Activated T-helper 2 cell treated with anti-CD3 and anti-CD28 coated beads, Interferon-gamma antibody, Interleukin-2, Interleukin-4, amounts not matched to agents 10 μg/mL and 5 μg/mL and 100 μg/mL, durations not matched to agents 14 hours and 24 hours and 36 hours (primary cell): ENCODE measurements around the gene NTRK1. TPM values are rescaled to one million over a fixed set of nuclear protein-coding genes. Genes with fewer than 3 reads are reported as not detected.

Experiments used
- DNase-seq: peaks from one replicate; pipeline ENCODE4 v3.0.0; 2021; ENCODE audit warnings: low spot score
- H3K27ac Mint-ChIP-seq: one replicate; pipeline ENCODE4 v1.8.0; 2021; ENCODE audit warnings: mixed read lengths
- H3K27me3 Mint-ChIP-seq: one replicate; pipeline ENCODE4 v1.8.0; 2021; ENCODE audit warnings: low read depth, mixed read lengths
- H3K36me3 Mint-ChIP-seq: one replicate; pipeline ENCODE4 v1.8.0; 2021; ENCODE audit warnings: low read depth, mixed read lengths
- H3K4me1 Mint-ChIP-seq: one replicate; pipeline ENCODE4 v1.8.0; 2021; ENCODE audit warnings: low read depth, mixed read lengths
- H3K4me3 Mint-ChIP-seq: one replicate; pipeline ENCODE4 v1.8.0; 2021; ENCODE audit warnings: low read depth, mild to moderate bottlenecking, moderate library complexity, mixed read lengths
- H3K9me3 Mint-ChIP-seq: one replicate; pipeline ENCODE4 v1.8.0; 2021; ENCODE audit warnings: mixed read lengths
- intact Hi-C: fragments of 100-400 bp; cut with micrococcal nuclease; formaldehyde crosslinking; loops from one replicate; pipeline ENCODE4 v1.15.1; 2023
- total RNA-seq: library from RNA; stranded (reverse); gene quantifications from 2 replicates; pipeline ENCODE4 v1.2.3, GENCODE V29; 2022

Gene NTRK1
- total RNA-seq, 1 donor from 2014 or later: 252 TPM

- H3K27ac Mint-ChIP-seq: no peak overlapping the region
- intact Hi-C loops: no loop called here
- no peak for DNase-seq
- no peak overlapping the region for H3K4me3 Mint-ChIP-seq
- H3K9me3 Mint-ChIP-seq: no peaks in the 10 kb centered on the region
- peaks cover 64% of the 10 kb centered on the region for H3K36me3 Mint-ChIP-seq
- peaks cover 1% of the 10 kb centered on the region for H3K27me3 Mint-ChIP-seq
- H3K4me1 Mint-ChIP-seq: no peaks in the 10 kb centered on the region
Measured at GRCh38 chr1:156880473-156880872, 19.8 kb downstream of the NTRK1 start.

- intact Hi-C loops: no loop called here
- Mint-ChIP-seq H3K9me3 (no peaks in the 10 kb centered on the region), H3K36me3 (peaks cover 62% of the 10 kb centered on the region), H3K4me1 (no peaks in the 10 kb centered on the region), H3K4me3 (no peak overlapping the region), H3K27ac (no peak overlapping the region), H3K27me3 (peaks cover 1% of the 10 kb centered on the region)
- DNase-seq: no peak
Measured at GRCh38 chr1:156881101-156881500, 20.4 kb downstream of the NTRK1 start.

GRCh38 chr1:156881663-156882062, 21.0 kb downstream of the NTRK1 start:
- H3K9me3 Mint-ChIP-seq: no peaks in the 10 kb centered on the region

GRCh38 chr1:156882543-156882942, 21.9 kb downstream of the NTRK1 start:
- intact Hi-C loops: no loop called here
- Mint-ChIP-seq H3K4me1 (no peaks in the 10 kb centered on the region), H3K27ac (no peak overlapping the region), H3K36me3 (peaks cover 53% of the 10 kb centered on the region), H3K4me3 (no peak overlapping the region), H3K9me3 (no peaks in the 10 kb centered on the region), H3K27me3 (peaks cover 1% of the 10 kb centered on the region)
- no peak for DNase-seq

More at GRCh38 chr1:156881663-156882062, 21.0 kb downstream of the NTRK1 start:
- Mint-ChIP-seq H3K27me3 (peaks cover 1% of the 10 kb centered on the region), H3K27ac (no peak overlapping the region), H3K4me3 (no peak overlapping the region), H3K4me1 (no peaks in the 10 kb centered on the region), H3K36me3 (peaks cover 58% of the 10 kb centered on the region)
- intact Hi-C loops: no loop called here
- no peak for DNase-seq

- Mint-ChIP-seq H3K36me3 (peaks cover 45% of the 10 kb centered on the region), H3K27ac (no peak overlapping the region), H3K4me3 (no peak overlapping the region), H3K27me3 (peaks cover 1% of the 10 kb centered on the region), H3K4me1 (no peaks in the 10 kb centered on the region), H3K9me3 (no peaks in the 10 kb centered on the region)
- intact Hi-C loops: no loop called here
- no peak for DNase-seq
Measured at GRCh38 chr1:156883919-156884318, 23.3 kb downstream of the NTRK1 start.

GRCh38 chr1:156884560-156885184, 24.0 kb downstream of the NTRK1 start:
- no peak for DNase-seq
- H3K4me1 Mint-ChIP-seq: no peaks in the 10 kb centered on the region
- H3K9me3 Mint-ChIP-seq: no peaks in the 10 kb centered on the region
- H3K4me3 Mint-ChIP-seq: no peak overlapping the region
- peak overlapping the region; percentile 10 for H3K27ac Mint-ChIP-seq
- H3K27me3 Mint-ChIP-seq: peaks cover 1% of the 10 kb centered on the region
- peaks cover 40% of the 10 kb centered on the region for H3K36me3 Mint-ChIP-seq
- intact Hi-C loops: no loop called here

GRCh38 chr1:156885314-156885713, 24.6 kb downstream of the NTRK1 start:
- DNase-seq: no peak
- intact Hi-C loops: no loop called here
- H3K9me3 Mint-ChIP-seq: no peaks in the 10 kb centered on the region
- no peak overlapping the region for H3K27ac Mint-ChIP-seq
- H3K4me1 Mint-ChIP-seq: peaks cover 1% of the 10 kb centered on the region
- H3K4me3 Mint-ChIP-seq: no peak overlapping the region
- H3K27me3 Mint-ChIP-seq: peaks cover 1% of the 10 kb centered on the region
- peaks cover 35% of the 10 kb centered on the region for H3K36me3 Mint-ChIP-seq

GRCh38 chr1:156885880-156886355, 25.3 kb downstream of the NTRK1 start:
- intact Hi-C loops: no loop called here
- peaks cover 3% of the 10 kb centered on the region for H3K27me3 Mint-ChIP-seq
- peaks cover 3% of the 10 kb centered on the region for H3K4me1 Mint-ChIP-seq
- H3K36me3 Mint-ChIP-seq: peaks cover 29% of the 10 kb centered on the region
- no peak overlapping the region for H3K27ac Mint-ChIP-seq
- DNase-seq: no peak
- no peaks in the 10 kb centered on the region for H3K9me3 Mint-ChIP-seq
- no peak overlapping the region for H3K4me3 Mint-ChIP-seq

GRCh38 chr1:156886583-156887281, 26.1 kb downstream of the NTRK1 start:
- DNase-seq: no peak
- Mint-ChIP-seq H3K27me3 (peaks cover 11% of the 10 kb centered on the region), H3K36me3 (peaks cover 26% of the 10 kb centered on the region), H3K4me3 (no peak overlapping the region), H3K9me3 (no peaks in the 10 kb centered on the region), H3K4me1 (peaks cover 4% of the 10 kb centered on the region), H3K27ac (no peak overlapping the region)
- intact Hi-C loops: no loop called here

- no peak for DNase-seq
- intact Hi-C loops: no loop called here
- H3K36me3 Mint-ChIP-seq: peaks cover 20% of the 10 kb centered on the region
- H3K27ac Mint-ChIP-seq: no peak overlapping the region
- no peaks in the 10 kb centered on the region for H3K9me3 Mint-ChIP-seq
- peaks cover 8% of the 10 kb centered on the region for H3K4me1 Mint-ChIP-seq
- no peak overlapping the region for H3K4me3 Mint-ChIP-seq
- peaks cover 13% of the 10 kb centered on the region for H3K27me3 Mint-ChIP-seq
Measured at GRCh38 chr1:156887317-156887716, 26.7 kb downstream of the NTRK1 start.

GRCh38 chr1:156887734-156888133, 27.1 kb downstream of the NTRK1 start:
- no peaks in the 10 kb centered on the region for H3K9me3 Mint-ChIP-seq
- H3K36me3 Mint-ChIP-seq: peaks cover 16% of the 10 kb centered on the region
- peaks cover 13% of the 10 kb centered on the region for H3K27me3 Mint-ChIP-seq
- no peak for DNase-seq
- no peak overlapping the region for H3K27ac Mint-ChIP-seq
- H3K4me1 Mint-ChIP-seq: peaks cover 8% of the 10 kb centered on the region
- H3K4me3 Mint-ChIP-seq: no peak overlapping the region
- intact Hi-C loops: no loop called here

GRCh38 chr1:156889802-156890580, 29.3 kb downstream of the NTRK1 start:
- peaks cover 24% of the 10 kb centered on the region for H3K27me3 Mint-ChIP-seq
- H3K9me3 Mint-ChIP-seq: no peaks in the 10 kb centered on the region
- H3K36me3 Mint-ChIP-seq: peaks cover 3% of the 10 kb centered on the region
- H3K27ac Mint-ChIP-seq: no peak overlapping the region
- DNase-seq: peak; percentile 36
- H3K4me3 Mint-ChIP-seq: no peak overlapping the region
- peaks cover 11% of the 10 kb centered on the region for H3K4me1 Mint-ChIP-seq
- intact Hi-C loops: loop anchor here (1.0 to 10.0 kb wide), 5 partner anchors 20 to 205 kb away; partner anchors contain the start of genes ISG20L2 and METTL25B
